SH-SY5Y (cell line): ENCODE data around the gene EPB41.

ENCODE experiments used
- GATA2 ChIP-seq: IDR thresholded peaks from 2 replicates; pipeline ENCODE4 v1.6.1; 2011; ENCODE audit warnings: mild to moderate bottlenecking, low read depth, low read length
- GATA3 ChIP-seq: IDR thresholded peaks from 2 replicates; pipeline ENCODE4 v1.6.1; 2011; ENCODE audit warnings: low read depth, mild to moderate bottlenecking, low read length, moderate library complexity

DNA sequence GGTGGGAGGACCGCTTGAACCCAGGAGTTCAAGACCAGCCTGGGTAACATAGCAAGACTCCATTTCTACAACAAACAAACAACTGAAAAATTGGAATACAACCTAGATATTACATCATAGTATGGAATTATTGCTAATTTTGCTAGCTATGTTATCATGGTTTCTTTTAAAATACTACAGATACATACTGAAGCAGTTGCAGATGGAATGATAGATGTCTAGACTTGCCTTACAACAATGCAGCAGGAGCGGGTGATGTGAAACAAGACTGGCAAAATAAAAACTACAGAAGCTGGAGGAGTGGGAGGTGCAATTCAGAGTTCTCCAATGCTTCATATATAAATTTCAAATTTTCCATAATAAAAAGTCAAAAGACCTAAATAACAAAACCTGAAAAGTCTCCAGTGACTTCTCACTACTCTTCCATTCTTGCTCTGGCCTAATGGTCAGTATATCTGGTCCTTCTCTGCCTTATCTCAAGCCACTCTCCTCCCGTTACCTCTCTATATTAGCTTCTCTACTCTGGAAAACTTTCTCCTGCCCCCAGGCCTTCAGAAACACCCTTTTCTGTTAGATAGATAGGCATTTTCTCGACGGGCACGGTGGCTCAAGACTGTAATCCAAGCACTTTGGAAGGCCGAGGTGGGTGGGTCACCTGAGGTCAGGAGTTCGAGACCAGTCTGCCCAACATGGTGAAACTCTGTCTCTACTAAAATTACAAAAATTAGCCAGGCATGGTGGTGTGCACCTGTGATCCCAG is 237.9 kb downstream of the EPB41 start:
- TF ChIP-seq GATA3 (no peak), GATA2 (no peak)
